Right ventricle myocardium superior (tissue), 1 donor: Measurements from ENCODE around the gene SLC35E4. TPM values are rescaled to one million over a fixed set of nuclear protein-coding genes. Genes with fewer than 3 reads are reported as not detected.

ENCODE experiments used
- ATAC-seq: fragments of 200-7000 bp; cut with Tn5 transposase; one replicate; pipeline ENCODE4 v1.9.1; 2020; ENCODE audit warnings: mild to moderate bottlenecking; ENCODE audit not compliant: poor library complexity
- DNase-seq: peaks from one replicate; pipeline ENCODE4 v3.0.0-alpha.2; 2020
- intact Hi-C: fragments of 100-400 bp; cut with DNase I; formaldehyde crosslinking; loops from one replicate; pipeline ENCODE4 v1.11.2; 2022
- total RNA-seq: library from RNA; stranded (reverse); fragmentation: NEBNext Ultra II Directional; extraction: Animal tissue kit (Norgen Biotek cat#: 25700); gene quantifications from one replicate; pipeline ENCODE4 v1.2.1, GENCODE V29; 2021
- donor health status: DM: no; HTN: yes; CAD: no; lungs with severe emphysema.

Gene SLC35E4
- total RNA-seq, 1 donor from 2014 or later: 4.1 TPM

GRCh38 chr22:30643055-30643875, 7.7 kb downstream of the SLC35E4 start:
- intact Hi-C loops: no loop called here
- peak; percentile 54 for DNase-seq
- ATAC-seq: peak; percentile 85

DNA sequence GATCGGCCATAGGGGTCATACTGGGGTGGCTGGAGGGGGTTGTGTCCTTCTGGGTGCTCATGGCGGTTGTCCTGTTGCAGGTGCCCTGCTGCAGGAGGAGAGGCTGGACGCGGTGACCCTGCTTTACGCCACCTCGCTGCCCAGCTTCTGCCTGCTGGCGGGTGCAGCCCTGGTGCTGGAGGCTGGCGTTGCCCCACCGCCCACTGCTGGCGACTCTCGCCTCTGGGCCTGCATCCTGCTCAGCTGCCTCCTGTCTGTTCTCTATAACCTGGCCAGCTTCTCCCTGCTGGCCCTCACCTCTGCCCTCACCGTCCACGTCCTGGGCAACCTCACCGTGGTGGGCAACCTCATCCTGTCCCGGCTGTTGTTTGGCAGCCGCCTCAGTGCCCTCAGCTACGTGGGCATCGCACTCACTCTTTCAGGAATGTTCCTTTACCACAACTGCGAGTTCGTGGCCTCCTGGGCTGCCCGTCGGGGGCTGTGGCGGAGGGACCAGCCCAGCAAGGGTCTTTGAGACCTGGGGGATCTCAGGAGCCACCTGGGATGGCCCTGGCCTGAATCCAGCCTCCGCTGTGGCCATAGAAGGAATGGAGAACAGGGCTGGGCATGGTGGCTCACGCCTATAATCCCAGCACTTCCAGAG, 11.1 kb downstream of the SLC35E4 start:
- ATAC-seq (no peak), DNase-seq (no peak)
- intact Hi-C loops: no loop called here

GRCh38 chr22:30647536-30647935, 12.0 kb downstream of the SLC35E4 start:
- no peak for ATAC-seq
- no peak for DNase-seq
- intact Hi-C loops: no loop called here

DNA sequence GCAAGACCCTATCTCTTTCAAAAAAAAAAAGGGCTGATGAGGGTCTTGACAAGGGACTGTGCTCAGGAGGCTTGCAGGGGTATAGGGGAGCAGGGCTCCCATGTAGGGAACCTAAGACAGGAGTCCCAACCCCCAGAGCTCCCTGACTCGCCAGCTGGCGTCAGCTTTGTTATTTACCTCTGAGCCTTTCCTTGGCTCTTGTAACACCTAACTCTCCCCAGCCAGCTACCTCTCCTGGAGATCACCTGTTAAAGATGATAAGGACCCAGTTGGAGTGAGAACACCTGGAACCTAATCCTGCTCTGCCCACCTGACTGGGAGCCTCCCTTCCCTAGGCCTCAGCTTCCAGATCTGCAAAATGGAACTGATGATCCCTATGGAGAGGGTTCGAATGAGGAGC, 13.2 kb downstream of the SLC35E4 start:
- ATAC-seq: no peak
- intact Hi-C loops: no loop called here
- no peak for DNase-seq

GRCh38 chr22:30649430-30650007, 13.9 kb downstream of the SLC35E4 start:
- ATAC-seq (peak; percentile 34), DNase-seq (peak; percentile 48)
- intact Hi-C loops: no loop called here

- no peak for DNase-seq
- intact Hi-C loops: no loop called here
- no peak for ATAC-seq
Observed at GRCh38 chr22:30650508-30651116, 15.0 kb downstream of the SLC35E4 start.

GRCh38 chr22:30652852-30653251, 17.3 kb downstream of the SLC35E4 start:
- intact Hi-C loops: no loop called here
- no peak for DNase-seq
- no peak for ATAC-seq

DNA sequence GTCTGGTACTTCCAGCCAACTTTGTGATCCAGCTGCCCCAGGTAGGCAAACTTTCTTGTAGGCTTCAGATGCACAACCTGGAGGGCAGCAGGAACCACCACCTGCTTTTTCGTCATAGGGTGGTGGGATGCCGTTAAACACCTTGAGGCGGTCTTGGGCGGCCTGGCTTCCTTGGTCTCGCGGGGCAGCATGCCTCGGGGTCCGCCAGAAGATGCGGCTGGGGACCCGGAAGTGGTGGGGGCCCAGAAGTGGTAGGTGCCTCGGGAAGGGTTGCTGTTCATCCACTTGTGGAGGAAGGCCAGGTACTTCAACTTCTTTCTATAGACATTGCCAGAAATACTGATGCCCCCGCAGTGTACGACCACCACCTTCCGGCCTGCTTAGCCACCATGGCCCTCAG, 18.8 kb downstream of the SLC35E4 start:
- DNase-seq (no peak), ATAC-seq (no peak)
- intact Hi-C loops: no loop called here

GRCh38 chr22:30655532-30655931, 20.0 kb downstream of the SLC35E4 start:
- ATAC-seq (no peak), DNase-seq (no peak)
- intact Hi-C loops: no loop called here

GRCh38 chr22:30662040-30662439, 26.5 kb downstream of the SLC35E4 start:
- DNase-seq (no peak), ATAC-seq (no peak)
- intact Hi-C loops: no loop called here

DNA sequence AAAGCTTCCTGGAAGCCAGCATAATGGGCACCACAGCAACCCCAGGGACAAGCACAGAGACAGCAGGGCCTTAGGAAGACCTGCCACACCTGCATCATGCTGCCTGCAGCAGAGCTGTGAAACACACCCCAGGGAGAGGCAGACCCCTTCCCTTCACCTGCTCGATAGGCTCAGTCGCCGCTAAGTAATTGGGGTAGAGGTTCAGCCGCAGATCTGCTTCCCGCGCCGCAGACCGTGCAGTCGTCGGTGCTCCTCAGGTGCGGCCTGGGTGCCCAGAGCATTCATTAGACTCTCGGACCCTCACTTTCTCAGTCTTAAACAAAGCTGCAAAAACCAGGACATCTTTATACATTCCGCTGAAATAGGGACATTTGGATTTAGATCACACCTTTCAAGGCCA, 29.2 kb downstream of the SLC35E4 start:
- intact Hi-C loops: no loop called here
- no peak for DNase-seq
- ATAC-seq: no peak

DNA sequence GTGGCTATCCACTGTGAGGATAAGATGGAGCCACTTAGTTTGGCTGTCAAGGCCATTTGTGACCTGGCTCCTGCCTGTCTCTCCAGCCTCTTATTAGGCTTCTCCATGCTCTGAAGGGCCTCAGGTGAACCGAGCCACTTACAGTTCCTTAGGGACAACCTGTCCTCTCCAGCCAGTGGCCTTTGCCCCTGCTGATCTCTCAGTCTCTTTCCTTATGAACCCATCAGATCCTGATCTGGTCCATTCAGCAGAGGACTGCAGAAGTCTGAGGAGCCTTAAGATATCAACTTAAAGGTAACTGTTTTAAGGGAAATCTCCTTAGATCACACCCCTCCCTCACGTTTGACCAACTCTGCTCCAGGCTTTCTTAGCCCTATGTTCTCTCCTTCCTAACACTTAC, 29.7 kb downstream of the SLC35E4 start:
- ATAC-seq: no peak
- intact Hi-C loops: no loop called here
- DNase-seq: no peak

DNA sequence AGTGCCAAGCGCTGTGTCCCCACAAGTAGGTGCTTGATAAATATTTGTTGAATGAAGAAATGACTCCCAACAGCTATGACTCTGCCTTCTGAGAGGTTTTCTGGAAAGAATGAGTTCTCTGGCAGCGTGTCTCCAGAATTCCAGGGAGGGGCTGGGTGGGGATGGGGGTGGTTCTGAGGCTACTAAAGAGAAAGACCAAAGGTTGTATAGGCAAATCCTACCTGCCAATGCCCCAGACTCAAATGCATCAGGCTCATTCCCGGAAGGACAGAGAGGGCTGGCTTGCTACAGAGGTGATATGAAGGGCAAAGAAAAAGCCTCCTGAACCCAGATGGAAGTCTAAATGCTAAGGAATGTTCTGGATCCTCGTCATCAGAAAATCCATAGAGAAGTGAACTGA, 30.2 kb downstream of the SLC35E4 start:
- ATAC-seq: no peak

GRCh38 chr22:30667107-30667493, 31.5 kb downstream of the SLC35E4 start:
- ATAC-seq (no peak), DNase-seq (no peak)
- intact Hi-C loops: no loop called here

More for the DNA sequence above, 30.2 kb downstream of the SLC35E4 start:
- intact Hi-C loops: no loop called here
- DNase-seq: no peak

DNA sequence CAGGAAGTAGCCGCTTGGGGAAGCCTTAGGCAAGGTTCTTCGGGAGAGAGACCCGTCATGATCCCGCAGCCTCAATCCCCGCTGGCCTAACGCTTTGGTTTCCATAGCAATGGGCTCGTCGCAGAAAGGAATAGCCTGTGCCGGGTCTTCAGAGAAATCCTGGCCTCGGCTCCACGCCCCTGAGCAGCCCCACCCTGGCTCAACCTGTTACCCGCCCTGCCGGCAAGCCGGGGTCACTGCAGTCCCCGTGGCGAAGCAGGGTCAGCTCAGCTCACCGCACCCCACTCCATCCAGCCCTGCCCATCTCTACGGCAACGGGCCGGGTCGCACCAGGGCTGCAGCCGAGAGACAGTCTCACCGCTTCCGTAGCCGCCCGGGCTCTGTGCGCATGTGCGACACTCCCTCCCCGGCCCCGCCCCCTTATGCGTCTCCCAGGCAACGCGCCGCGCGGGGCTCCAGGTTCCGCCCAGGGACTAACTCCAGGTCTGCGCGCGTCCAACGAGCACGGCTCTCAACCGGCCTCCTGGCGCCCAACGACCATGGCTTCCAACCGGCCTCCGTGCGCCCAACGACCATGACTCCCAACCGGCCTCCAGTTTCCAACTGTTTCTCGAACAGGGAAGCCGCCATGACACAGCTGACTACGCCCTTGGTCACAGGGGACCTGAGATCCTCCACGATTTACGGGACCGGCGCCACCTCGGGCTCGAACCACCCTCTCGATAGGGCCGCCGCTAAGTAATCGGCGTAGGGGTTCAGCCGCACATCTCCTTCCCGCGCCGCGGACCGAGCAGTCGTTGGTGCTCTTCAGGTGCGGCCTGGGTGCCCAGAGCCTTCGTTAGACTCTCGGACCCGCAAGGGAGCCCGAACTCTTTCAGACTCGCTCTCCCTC, 32.2 kb downstream of the SLC35E4 start, which contains the start of gene DUSP18:
TSS of gene DUSP18 (minus strand) at position 382 of the 892 bp plus-strand sequence. CDS start 3,872 bp downstream, outside the sequence.
- ATAC-seq (peak; percentile 100), DNase-seq (peak; percentile 97)
- intact Hi-C loops: no loop called here

DNA sequence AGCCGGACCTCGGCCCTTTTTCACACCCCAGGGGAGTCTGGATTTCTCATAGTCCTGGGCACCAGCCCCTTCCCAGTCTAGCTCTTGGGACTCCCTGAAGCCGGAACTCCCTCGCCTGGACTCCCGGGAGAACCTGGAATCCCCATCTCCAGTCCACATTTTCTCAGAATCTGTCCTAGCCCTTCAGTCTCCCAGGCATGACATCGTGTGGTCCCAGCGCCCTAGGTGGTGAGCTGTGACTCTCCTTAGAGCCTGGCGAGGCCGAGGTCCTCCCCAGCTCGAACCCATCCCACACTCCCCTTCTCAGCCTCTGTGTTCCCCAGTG, 32.8 kb downstream of the SLC35E4 start:
- intact Hi-C loops: no loop called here
- no peak for DNase-seq
- ATAC-seq: no peak

DNA sequence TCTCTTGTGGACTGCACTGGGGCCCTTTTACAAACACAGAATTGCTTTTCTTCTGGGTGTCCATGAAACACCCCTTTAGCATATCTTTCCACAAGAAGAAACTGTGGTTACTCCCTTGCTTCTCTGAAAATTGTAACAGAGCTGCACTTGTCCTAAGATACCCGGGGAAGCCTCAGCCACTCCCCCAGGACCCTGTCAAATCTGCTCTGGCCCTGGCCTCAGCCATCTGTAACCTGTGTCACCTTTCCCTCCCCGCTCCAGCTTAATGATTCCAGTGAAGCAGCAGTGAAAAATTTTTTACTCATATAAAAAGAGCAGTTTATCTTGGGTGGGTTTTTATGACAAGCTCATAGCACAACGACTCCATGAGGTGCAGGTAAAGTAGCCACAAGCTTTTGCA, 35.5 kb downstream of the SLC35E4 start:
- intact Hi-C loops: no loop called here
- DNase-seq: no peak
- ATAC-seq: no peak

- intact Hi-C loops: no loop called here
- DNase-seq (no peak), ATAC-seq (no peak)
Observed at GRCh38 chr22:30673136-30673535, 37.6 kb downstream of the SLC35E4 start.

- intact Hi-C loops: no loop called here
- DNase-seq: no peak
- ATAC-seq: no peak
Observed at GRCh38 chr22:30674482-30674881, 38.9 kb downstream of the SLC35E4 start.
